ENCODE measurements around the gene PPP1R9A.

DNA sequence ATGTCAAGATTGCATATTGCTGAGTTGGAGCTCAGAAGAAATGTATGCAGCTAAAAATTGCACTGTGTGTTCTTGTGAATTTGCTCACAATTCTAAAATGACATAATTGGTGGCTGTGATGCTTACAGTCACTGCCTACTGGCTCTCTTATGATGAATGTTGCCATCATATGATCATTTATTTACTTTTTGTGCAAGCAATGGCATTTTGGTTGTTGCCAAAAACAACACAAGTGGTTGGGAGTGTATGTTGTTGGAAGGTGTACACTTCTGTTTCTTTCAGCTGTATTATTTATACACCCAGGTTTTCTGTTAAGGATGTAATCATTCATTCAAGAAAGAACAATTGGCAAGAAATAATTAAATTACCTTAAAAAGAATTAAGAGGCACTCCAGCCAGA lies 388.0 kb downstream of the PPP1R9A start:
- TF ChIP-seq, protein P1, sequence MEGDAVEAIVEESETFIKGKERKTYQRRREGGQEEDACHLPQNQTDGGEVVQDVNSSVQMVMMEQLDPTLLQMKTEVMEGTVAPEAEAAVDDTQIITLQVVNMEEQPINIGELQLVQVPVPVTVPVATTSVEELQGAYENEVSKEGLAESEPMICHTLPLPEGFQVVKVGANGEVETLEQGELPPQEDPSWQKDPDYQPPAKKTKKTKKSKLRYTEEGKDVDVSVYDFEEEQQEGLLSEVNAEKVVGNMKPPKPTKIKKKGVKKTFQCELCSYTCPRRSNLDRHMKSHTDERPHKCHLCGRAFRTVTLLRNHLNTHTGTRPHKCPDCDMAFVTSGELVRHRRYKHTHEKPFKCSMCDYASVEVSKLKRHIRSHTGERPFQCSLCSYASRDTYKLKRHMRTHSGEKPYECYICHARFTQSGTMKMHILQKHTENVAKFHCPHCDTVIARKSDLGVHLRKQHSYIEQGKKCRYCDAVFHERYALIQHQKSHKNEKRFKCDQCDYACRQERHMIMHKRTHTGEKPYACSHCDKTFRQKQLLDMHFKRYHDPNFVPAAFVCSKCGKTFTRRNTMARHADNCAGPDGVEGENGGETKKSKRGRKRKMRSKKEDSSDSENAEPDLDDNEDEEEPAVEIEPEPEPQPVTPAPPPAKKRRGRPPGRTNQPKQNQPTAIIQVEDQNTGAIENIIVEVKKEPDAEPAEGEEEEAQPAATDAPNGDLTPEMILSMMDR (IDR thresholded peaks at IDR 0.05) = no peak
- no peak for TF ChIP-seq POLR2A (IDR thresholded peaks at IDR 0.05)

Measured in Peyer's patch (tissue), 4 donors.